T-helper 1 cell treated with Interleukin-12 subunit alpha and Interleukin-12 subunit beta and Interleukin-4 antibody, amounts not matched to agents 30 μg/mL and 1 μg/mL, for 36 hours (primary cell): ENCODE measurements around the gene NFIX.
A peak's percentile ranks its signal among the peaks of the same experiment; 100 is the strongest.
"Not testable (repeated sequence)": the region's sequence is repeated elsewhere in the genome, so short reads cannot be mapped to it uniquely, and the experiment has no call there.

Source experiments
- H3K27ac Mint-ChIP-seq: one replicate; pipeline ENCODE4 v1.8.0; 2021; ENCODE audit warnings: mild to moderate bottlenecking, mixed read lengths
- H3K27me3 Mint-ChIP-seq: one replicate; pipeline ENCODE4 v1.8.0; 2021; ENCODE audit warnings: low read depth, mixed read lengths
- H3K36me3 Mint-ChIP-seq: one replicate; pipeline ENCODE4 v1.8.0; 2021; ENCODE audit warnings: low read depth, mixed read lengths
- H3K4me1 Mint-ChIP-seq: one replicate; pipeline ENCODE4 v1.8.0; 2021; ENCODE audit warnings: low read depth, mixed read lengths
- H3K4me3 Mint-ChIP-seq: one replicate; pipeline ENCODE4 v1.8.0; 2021; ENCODE audit warnings: mild to moderate bottlenecking, moderate library complexity, mixed read lengths
- H3K9me3 Mint-ChIP-seq: one replicate; pipeline ENCODE4 v1.8.0; 2021; ENCODE audit warnings: mixed read lengths

Gene NFIX

DNA sequence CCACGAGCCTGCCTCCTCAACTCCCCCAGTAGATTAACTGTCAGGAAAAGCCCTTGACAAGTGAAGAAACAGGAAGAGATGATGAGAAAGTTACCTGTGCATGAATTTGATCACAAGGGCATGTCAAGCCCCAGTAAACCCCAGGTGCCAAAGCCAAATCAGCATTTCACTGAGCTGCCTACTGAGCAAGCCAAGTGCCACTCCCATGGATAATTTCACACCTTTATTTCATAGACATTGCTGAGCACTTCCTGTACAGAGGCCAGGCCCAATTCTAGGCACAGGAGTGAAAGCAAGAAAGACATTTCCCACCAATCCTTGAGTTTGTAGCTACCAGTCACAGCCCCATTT, 40.7 kb upstream of the NFIX start:
- Mint-ChIP-seq H3K4me3 (peak overlapping the region; percentile 7), H3K36me3 (peaks cover 35% of the 10 kb centered on the region), H3K4me1 (peaks cover 23% of the 10 kb centered on the region), H3K27me3 (no peaks in the 10 kb centered on the region), H3K9me3 (no peaks in the 10 kb centered on the region), H3K27ac (peak overlapping the region; percentile 46)

GRCh38 chr19:12955575-12955974, 39.7 kb upstream of the NFIX start:
- Mint-ChIP-seq H3K4me3 (peak overlapping the region; percentile 77), H3K27ac (peak overlapping the region; percentile 66), H3K4me1 (peaks cover 23% of the 10 kb centered on the region), H3K36me3 (peaks cover 29% of the 10 kb centered on the region)
- H3K9me3 Mint-ChIP-seq, H3K27me3 Mint-ChIP-seq: not testable (repeated sequence)

GRCh38 chr19:12955996-12956395, 39.3 kb upstream of the NFIX start:
- no peaks in the 10 kb centered on the region for H3K27me3 Mint-ChIP-seq
- peak overlapping the region; percentile 66 for H3K27ac Mint-ChIP-seq
- peak overlapping the region; percentile 77 for H3K4me3 Mint-ChIP-seq
- H3K9me3 Mint-ChIP-seq = no peaks in the 10 kb centered on the region
- H3K36me3 Mint-ChIP-seq = peaks cover 27% of the 10 kb centered on the region
- H3K4me1 Mint-ChIP-seq = peaks cover 23% of the 10 kb centered on the region

DNA sequence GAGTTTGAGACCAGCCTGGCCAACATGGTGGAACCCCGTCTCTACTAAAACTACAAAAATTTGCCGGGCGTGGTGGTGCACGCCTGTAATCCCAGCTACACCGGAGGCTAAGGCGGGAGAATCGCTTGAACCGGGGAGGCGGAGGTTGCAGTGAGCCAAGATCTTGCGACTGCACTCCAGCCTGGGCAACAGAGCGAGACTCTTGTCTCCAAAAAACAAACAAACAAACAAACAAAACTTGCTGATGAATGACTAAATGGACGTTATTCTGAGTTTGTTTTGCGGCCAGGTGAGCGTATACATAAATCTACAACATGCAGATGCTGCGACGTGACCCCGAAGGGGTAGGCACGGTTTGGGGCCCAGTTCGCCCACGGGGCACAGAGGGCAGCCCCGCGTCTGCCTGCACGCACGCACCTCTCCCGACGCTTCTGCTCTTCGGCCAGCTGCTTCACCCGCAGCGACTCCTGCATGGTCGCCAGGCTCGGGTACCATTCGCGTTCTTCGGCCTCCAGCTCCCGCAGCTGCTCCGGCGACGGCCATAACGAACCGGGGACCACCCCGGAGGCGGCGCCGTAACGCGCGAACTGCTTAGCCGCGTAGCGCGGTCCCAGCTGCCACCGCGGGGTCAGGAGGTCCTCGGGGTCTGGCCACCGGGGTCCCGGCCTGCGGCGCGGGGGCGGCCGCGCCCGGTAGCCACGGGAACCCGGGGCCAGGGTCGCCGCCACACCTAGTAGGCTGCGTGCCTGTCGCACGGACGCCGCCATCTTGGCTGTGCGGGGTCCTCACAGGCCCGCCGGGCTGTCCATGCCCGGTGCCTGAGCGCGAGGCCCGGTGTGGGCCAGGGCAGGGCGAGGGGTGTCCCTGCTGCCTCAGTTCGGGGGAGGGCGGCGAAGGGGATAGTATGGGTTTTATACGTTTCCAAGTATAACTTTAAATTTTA, 38.6 kb upstream of the NFIX start, which contains the start of gene GADD45GIP1:
Gene GADD45GIP1, minus strand, starts transcription at position 778 of the 943 bp plus-strand sequence. Its CDS starts 11 bp downstream, at position 767.
- H3K36me3 Mint-ChIP-seq = peaks cover 21% of the 10 kb centered on the region

GRCh38 chr19:12957389-12957952, 37.8 kb upstream of the NFIX start:
- H3K9me3 Mint-ChIP-seq, H3K27me3 Mint-ChIP-seq: not testable (repeated sequence)
- H3K4me1 Mint-ChIP-seq = peaks cover 22% of the 10 kb centered on the region
- H3K36me3 Mint-ChIP-seq = peaks cover 19% of the 10 kb centered on the region
- peak overlapping the region; percentile 89 for H3K4me3 Mint-ChIP-seq
- peak overlapping the region; percentile 91 for H3K27ac Mint-ChIP-seq

More for the DNA sequence above, 38.6 kb upstream of the NFIX start, which contains the start of gene GADD45GIP1:
- H3K27me3 Mint-ChIP-seq = no peaks in the 10 kb centered on the region
- no peaks in the 10 kb centered on the region for H3K9me3 Mint-ChIP-seq
- peak within 1 kb of the TSS; percentile 89 for H3K4me3 Mint-ChIP-seq
- H3K27ac Mint-ChIP-seq = peak within 1 kb of the TSS; percentile 91
- peaks cover 22% of the 10 kb centered on the region for H3K4me1 Mint-ChIP-seq

DNA sequence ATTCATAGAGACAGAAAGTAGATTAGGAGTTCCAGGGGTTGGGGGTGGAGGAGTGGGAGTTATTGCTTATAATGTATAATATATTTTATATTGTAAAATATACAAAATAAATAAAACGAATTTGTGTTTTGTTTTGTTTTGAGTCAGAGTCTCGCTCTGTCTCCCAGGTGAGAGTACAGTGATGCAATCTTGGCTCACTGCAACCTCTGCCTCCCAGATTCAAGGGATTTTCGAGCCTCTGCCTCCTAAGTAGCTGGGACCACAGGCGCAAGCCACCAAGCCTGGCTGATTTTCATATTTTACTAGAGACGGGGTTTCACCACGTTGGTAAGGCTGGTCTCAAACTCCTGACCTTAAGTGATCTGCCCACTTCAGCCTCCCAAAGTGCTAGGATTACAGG, 35.8 kb upstream of the NFIX start:
- Mint-ChIP-seq H3K4me1 (peaks cover 18% of the 10 kb centered on the region), H3K9me3 (no peaks in the 10 kb centered on the region), H3K36me3 (peaks cover 5% of the 10 kb centered on the region), H3K27me3 (peaks cover 4% of the 10 kb centered on the region), H3K4me3 (no peak overlapping the region), H3K27ac (no peak overlapping the region)

- H3K27ac Mint-ChIP-seq = peak overlapping the region; percentile 84
- H3K4me3 Mint-ChIP-seq = peak overlapping the region; percentile 87
- no peaks in the 10 kb centered on the region for H3K9me3 Mint-ChIP-seq
- peaks cover 4% of the 10 kb centered on the region for H3K4me1 Mint-ChIP-seq
- no peaks in the 10 kb centered on the region for H3K36me3 Mint-ChIP-seq
- peaks cover 7% of the 10 kb centered on the region for H3K27me3 Mint-ChIP-seq
These were observed 30.1 kb upstream of the NFIX start for GRCh38 chr19:12965017-12965811.

DNA sequence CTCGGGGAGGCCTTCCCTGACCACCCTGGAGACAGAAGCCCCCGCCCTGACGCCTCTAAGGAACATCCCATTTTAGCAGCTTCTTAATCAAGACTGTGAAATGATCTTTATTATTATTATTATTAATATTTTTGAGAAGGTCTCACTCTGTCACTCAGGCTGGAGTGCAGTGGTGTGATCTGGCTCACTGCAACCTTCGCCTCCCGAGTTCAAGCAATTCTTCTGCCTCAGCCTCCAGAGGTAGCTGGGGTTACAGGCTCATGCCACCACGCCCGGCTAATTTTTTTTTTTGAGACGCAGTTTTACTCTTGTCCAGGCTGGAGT, 29.5 kb upstream of the NFIX start:
- H3K36me3 Mint-ChIP-seq = no peaks in the 10 kb centered on the region
- no peaks in the 10 kb centered on the region for H3K9me3 Mint-ChIP-seq
- peak overlapping the region; percentile 26 for H3K27ac Mint-ChIP-seq
- H3K27me3 Mint-ChIP-seq = peaks cover 10% of the 10 kb centered on the region
- H3K4me3 Mint-ChIP-seq = no peak overlapping the region
- peaks cover 4% of the 10 kb centered on the region for H3K4me1 Mint-ChIP-seq

- H3K27me3 Mint-ChIP-seq = peaks cover 5% of the 10 kb centered on the region
- H3K4me3 Mint-ChIP-seq = no peak overlapping the region
- H3K27ac Mint-ChIP-seq = no peak overlapping the region
- no peaks in the 10 kb centered on the region for H3K9me3 Mint-ChIP-seq
- no peaks in the 10 kb centered on the region for H3K36me3 Mint-ChIP-seq
- peaks cover 4% of the 10 kb centered on the region for H3K4me1 Mint-ChIP-seq
These were observed 27.4 kb upstream of the NFIX start for GRCh38 chr19:12967907-12968306.

DNA sequence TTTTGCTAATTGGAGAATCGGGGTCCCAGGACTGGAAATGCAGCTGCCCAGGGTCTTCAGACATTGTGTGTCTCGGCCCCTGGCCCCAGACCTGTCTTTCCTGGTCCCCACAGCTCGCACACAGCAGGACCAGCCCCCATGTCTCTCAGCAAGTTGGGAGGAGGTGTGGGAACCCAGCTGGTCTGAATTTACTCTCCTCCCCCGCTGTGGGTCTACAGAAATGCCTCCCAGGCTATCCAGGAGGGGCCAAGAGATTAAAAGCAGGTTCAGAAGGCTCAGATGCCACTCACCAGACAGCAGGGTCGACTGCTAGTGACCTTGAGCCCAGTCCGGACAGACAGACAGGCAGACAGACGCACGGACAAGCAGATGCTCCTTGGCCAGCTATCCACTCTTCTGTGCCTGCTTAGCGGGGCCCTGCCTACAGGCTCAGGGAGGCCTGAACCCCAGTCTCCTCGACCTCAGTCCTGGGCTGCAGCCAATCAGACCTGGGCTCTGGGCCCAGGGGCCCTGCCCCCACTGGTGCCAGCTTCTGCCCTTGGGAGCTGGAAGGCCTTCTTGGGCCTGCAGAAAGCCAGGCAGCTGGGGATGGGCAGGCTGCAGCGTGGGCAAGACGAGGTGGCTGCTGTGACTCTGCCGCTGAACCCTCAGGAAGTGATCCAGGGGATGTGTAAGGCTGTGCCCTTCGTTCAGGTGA, 25.8 kb upstream of the NFIX start, which contains the start of gene DAND5:
Gene DAND5, plus strand, starts transcription at position 285 of the 697 bp plus-strand sequence. Its CDS starts 85 bp downstream, at position 370.
- Mint-ChIP-seq H3K9me3 (no peaks in the 10 kb centered on the region), H3K27ac (no peak within 1 kb of the TSS), H3K4me3 (no peak within 1 kb of the TSS), H3K36me3 (no peaks in the 10 kb centered on the region), H3K4me1 (peaks cover 4% of the 10 kb centered on the region), H3K27me3 (peaks cover 5% of the 10 kb centered on the region)

GRCh38 chr19:12970070-12970820, 25.0 kb upstream of the NFIX start:
- H3K4me3 Mint-ChIP-seq = no peak overlapping the region

GRCh38 chr19:12973236-12973635, 22.0 kb upstream of the NFIX start:
- Mint-ChIP-seq H3K27me3 (peaks cover 17% of the 10 kb centered on the region), H3K4me1 (no peaks in the 10 kb centered on the region), H3K9me3 (no peaks in the 10 kb centered on the region), H3K27ac (no peak overlapping the region), H3K36me3 (no peaks in the 10 kb centered on the region), H3K4me3 (no peak overlapping the region)

More at GRCh38 chr19:12970070-12970820, 25.0 kb upstream of the NFIX start:
- Mint-ChIP-seq H3K27me3 (peaks cover 5% of the 10 kb centered on the region), H3K9me3 (no peaks in the 10 kb centered on the region), H3K36me3 (no peaks in the 10 kb centered on the region), H3K4me1 (peaks cover under 1% of the 10 kb centered on the region), H3K27ac (no peak overlapping the region)

- Mint-ChIP-seq H3K9me3 (no peaks in the 10 kb centered on the region), H3K27ac (no peak overlapping the region), H3K36me3 (no peaks in the 10 kb centered on the region), H3K27me3 (peaks cover 17% of the 10 kb centered on the region), H3K4me3 (no peak overlapping the region), H3K4me1 (no peaks in the 10 kb centered on the region)
These were observed 20.7 kb upstream of the NFIX start for GRCh38 chr19:12974301-12975220.
